ENCODE measurements around the gene PLPPR4.

The PLPPR4 gene

GRCh38 chr1:99358770-99359169, 94.5 kb downstream of the PLPPR4 start:
- DNase-seq = no peak

Measured in NCI-H2107 (cell line).